Loucy (cell line): ENCODE measurements around the gene LRRC27.

Experiments used
- H2AFZ ChIP-seq: fragments of 200-600 bp; sonication (generic); 2 replicates; pipeline ENCODE4 v1.6.0; 2016; ENCODE audit warnings: antibody characterized with exemption, mild to moderate bottlenecking, low read length, moderate library complexity
- H3F3A ChIP-seq: fragments of 200-600 bp; 2 replicates; pipeline ENCODE4 v1.6.0; 2016; ENCODE audit warnings: antibody characterized with exemption, low read depth, mild to moderate bottlenecking
- H3K27me3 ChIP-seq: fragments of 200-600 bp; sonication (generic); 2 replicates; pipeline ENCODE4 v1.6.1; 2014; ENCODE audit warnings: low read length, mild to moderate bottlenecking; ENCODE audit not compliant: insufficient read depth, poor library complexity, severe bottlenecking
- H3K36me3 ChIP-seq: fragments of 200-600 bp; sonication (generic); 2 replicates; pipeline ENCODE4 v1.6.1; 2016; ENCODE audit warnings: low read length; ENCODE audit not compliant: insufficient read depth
- H3K4me1 ChIP-seq: fragments of 200-600 bp; sonication (generic); 2 replicates; pipeline ENCODE4 v1.5.1; 2014; ENCODE audit warnings: low read length, mild to moderate bottlenecking; ENCODE audit not compliant: insufficient read depth, poor library complexity, severe bottlenecking
- H3K4me2 ChIP-seq: fragments of 200-600 bp; sonication (generic); 2 replicates; pipeline ENCODE4 v1.6.0; 2014; ENCODE audit warnings: antibody characterized with exemption, low read length, low read depth, mild to moderate bottlenecking; ENCODE audit not compliant: poor library complexity, severe bottlenecking
- H3K4me3 ChIP-seq: fragments of 200-600 bp; sonication (generic); 2 replicates; pipeline ENCODE4 v1.5.1; 2014; ENCODE audit warnings: low read length, mild to moderate bottlenecking, mixed read lengths; ENCODE audit not compliant: poor library complexity, severe bottlenecking
- H3K79me2 ChIP-seq: fragments of 200-600 bp; sonication (generic); 2 replicates; pipeline ENCODE4 v1.6.1; 2014; ENCODE audit warnings: low read length; ENCODE audit not compliant: insufficient read depth
- H3K9ac ChIP-seq: fragments of 200-600 bp; sonication (generic); 2 replicates; pipeline ENCODE4 v1.6.0; 2014; ENCODE audit warnings: mild to moderate bottlenecking, low read depth, low read length, moderate library complexity; ENCODE audit not compliant: poor library complexity, severe bottlenecking
- H3K9me2 ChIP-seq: fragments of 200-600 bp; sonication (generic); replicated peaks from 2 replicates; pipeline ENCODE4 v1.6.1; 2016; ENCODE audit warnings: low read depth, low read length, mixed read lengths
- H3K9me3 ChIP-seq: fragments of 200-600 bp; sonication (generic); 2 replicates; pipeline ENCODE4 v1.6.1; 2014; ENCODE audit warnings: mild to moderate bottlenecking, antibody characterized with exemption, low read length, low read depth; ENCODE audit not compliant: insufficient read depth
- H4K20me1 ChIP-seq: fragments of 200-600 bp; sonication (generic); 2 replicates; pipeline ENCODE4 v1.6.0; 2014; ENCODE audit warnings: antibody characterized with exemption, low read length, mild to moderate bottlenecking; ENCODE audit not compliant: insufficient read depth, poor library complexity, severe bottlenecking
- CTCF ChIP-seq: fragments of 200-600 bp; sonication (generic); conservative IDR thresholded peaks from 2 replicates; pipeline ENCODE4 v1.5.1; 2014; ENCODE audit warnings: mild to moderate bottlenecking, antibody characterized with exemption, low read length
- EZH2phosphoT487 ChIP-seq: fragments of 200-600 bp; IDR thresholded peaks from 2 replicates; pipeline ENCODE4 v1.6.1; 2018; ENCODE audit warnings: antibody characterized with exemption, mild to moderate bottlenecking, moderate library complexity, borderline replicate concordance

The LRRC27 gene

GRCh38 chr10:132406750-132407149, 74.8 kb downstream of the LRRC27 start:
- TF ChIP-seq CTCF (no peak), EZH2phosphoT487 (no peak)
- Histone ChIP-seq H3K79me2 (peaks cover 82% of the 10 kb centered on the region), H2AFZ (no peak overlapping the region), H3K9ac (no peak overlapping the region), H3K9me3 (no peaks in the 10 kb centered on the region), H3F3A (no peaks in the 10 kb centered on the region), H3K4me2 (no peak overlapping the region), H3K4me1 (peaks cover 15% of the 10 kb centered on the region), H3K27me3 (no peaks in the 10 kb centered on the region), H3K4me3 (no peak overlapping the region), H3K9me2 (no peaks in the 10 kb centered on the region), H4K20me1 (peaks cover 43% of the 10 kb centered on the region), H3K36me3 (peaks cover 25% of the 10 kb centered on the region; the same call in 1 of the 2 replicates)

- Histone ChIP-seq H3F3A (no peaks in the 10 kb centered on the region), H3K4me1 (peaks cover 14% of the 10 kb centered on the region), H3K9me3 (no peaks in the 10 kb centered on the region), H3K4me3 (no peak overlapping the region), H3K27me3 (no peaks in the 10 kb centered on the region), H2AFZ (no peak overlapping the region), H3K4me2 (no peak overlapping the region), H3K9me2 (no peaks in the 10 kb centered on the region), H4K20me1 (peaks cover 41% of the 10 kb centered on the region), H3K36me3 (peaks cover 25% of the 10 kb centered on the region; the same call in 1 of the 2 replicates), H3K79me2 (peaks cover 80% of the 10 kb centered on the region; the same call in 1 of the 2 replicates), H3K9ac (no peak overlapping the region)
- no peak for TF ChIP-seq CTCF
- no peak for TF ChIP-seq EZH2phosphoT487
Measured at GRCh38 chr10:132407243-132407746, 75.3 kb downstream of the LRRC27 start.

DNA sequence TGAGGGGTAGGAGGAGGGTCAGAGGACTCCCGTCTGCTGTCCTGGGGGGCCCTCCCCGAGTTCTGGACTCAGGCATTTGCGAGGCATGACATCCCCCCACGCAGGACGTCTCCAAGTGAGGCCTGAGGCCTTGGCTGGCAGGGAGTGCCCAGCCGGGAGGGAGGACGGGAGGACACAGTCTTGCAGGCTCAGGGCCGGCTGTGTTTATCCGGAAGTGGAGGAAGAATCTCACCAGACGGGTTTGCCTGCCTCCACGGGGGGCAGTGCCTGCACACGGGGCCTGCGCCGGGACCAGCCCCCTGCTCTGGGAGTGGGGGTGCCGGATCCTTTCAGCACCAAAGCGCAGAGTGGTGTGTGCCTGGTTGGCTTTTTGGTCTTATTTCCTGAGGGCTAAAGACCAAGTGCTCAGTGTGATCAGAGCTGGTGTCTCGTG, 75.9 kb downstream of the LRRC27 start:
- peaks cover 41% of the 10 kb centered on the region for H4K20me1 ChIP-seq
- H3K9me3 ChIP-seq: no peaks in the 10 kb centered on the region
- no peaks in the 10 kb centered on the region for H3K9me2 ChIP-seq
- H2AFZ ChIP-seq: no peak overlapping the region
- H3K79me2 ChIP-seq: peaks cover 76% of the 10 kb centered on the region; the same call in 1 of the 2 replicates
- peaks cover 25% of the 10 kb centered on the region; the same call in 1 of the 2 replicates for H3K36me3 ChIP-seq
- no peak overlapping the region for H3K4me2 ChIP-seq
- no peaks in the 10 kb centered on the region for H3F3A ChIP-seq
- no peaks in the 10 kb centered on the region for H3K27me3 ChIP-seq
- H3K9ac ChIP-seq: no peak overlapping the region
- TF ChIP-seq EZH2phosphoT487 (no peak), CTCF (no peak)
- peaks cover 14% of the 10 kb centered on the region for H3K4me1 ChIP-seq
- H3K4me3 ChIP-seq: no peak overlapping the region
